ENCODE measurements around the gene EFHC1. TPM values are rescaled to one million over a fixed set of nuclear protein-coding genes. Genes with fewer than 3 reads are reported as not detected.
A peak's percentile ranks its signal among the peaks of the same experiment; 100 is the strongest.

The EFHC1 gene
- total and polyA plus RNA-seq, 4 donors: 15.7 to 81.7 (median 35.5) TPM

DNA sequence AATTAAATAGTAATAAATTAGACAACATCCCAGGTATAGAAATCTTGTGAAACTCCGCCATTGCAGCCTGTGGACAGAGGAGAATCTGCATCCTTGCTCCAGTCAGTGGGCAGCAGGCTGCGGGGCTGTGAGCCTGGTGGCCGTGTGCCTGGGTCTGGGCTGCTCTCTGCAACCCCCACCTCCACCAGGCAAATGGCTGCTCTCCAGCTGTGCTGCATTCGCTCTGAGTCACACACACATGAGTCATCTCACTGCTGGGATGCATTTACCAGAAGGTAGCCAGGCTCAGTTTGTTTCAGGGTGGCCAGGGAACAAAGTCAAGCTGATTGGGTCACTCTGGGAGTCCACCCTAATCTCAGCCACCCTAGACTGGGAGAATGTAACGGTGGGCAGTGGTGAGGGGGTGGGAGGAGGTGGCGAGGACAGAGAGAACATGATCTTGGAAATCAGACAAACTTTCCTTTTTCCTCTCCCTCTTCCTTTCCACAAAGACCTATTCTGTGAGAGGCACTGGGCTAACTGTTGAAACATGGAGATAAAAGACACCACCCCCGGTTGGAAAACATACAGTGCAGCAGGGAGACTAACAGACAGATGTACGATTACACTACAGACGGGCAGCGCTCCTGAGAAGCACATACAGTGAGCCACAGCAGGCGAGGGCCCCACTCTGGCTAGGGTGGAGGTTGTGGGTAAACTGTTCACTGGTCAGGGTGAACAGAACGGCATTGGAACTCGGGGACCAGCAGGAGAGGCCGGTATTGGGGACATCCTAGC, 97.5 kb downstream of the EFHC1 start:
- H3K4me3 ChIP-seq: no peak overlapping the region
- no peak overlapping the region for H3K9ac ChIP-seq (ENCODE audit: insufficient read depth in 1 of 2, low read length in 2 of 2)
- H3K27me3 ChIP-seq (ENCODE audit: control insufficient read depth in 3 of 3, insufficient read depth in 3 of 3, low read length in 2 of 3): no peaks in the 10 kb centered on the region
- H3K4me1 ChIP-seq (ENCODE audit: control insufficient read depth in 5 of 5, insufficient read depth in 5 of 5, low read length in 5 of 5): peaks cover 0 to 20% (median 12%) of the 10 kb centered on the region in 5 donors
- ATAC-seq (ENCODE audit: insufficient read depth, low FRiP score) (peak; percentile 55), DNase-seq (peak; percentile 54 to 76 (median 62))
- TF ChIP-seq CTCF (IDR thresholded peaks at IDR 0.05; ENCODE audit: control extremely low read depth, extremely low read depth): no peak
- H3K27ac ChIP-seq (ENCODE audit: low read depth in 1 of 2, low read length in 1 of 2): peak overlapping the region; percentile 80 to 86
- H3K36me3 ChIP-seq (ENCODE audit: control insufficient read depth in 4 of 4, insufficient read depth in 4 of 4, low read length in 4 of 4): peaks cover 11 to 18% (median 17%) of the 10 kb centered on the region in 4 donors
- WGBS, 2 donors: 69 to 83% methylated on average over 14 of the region's 14 CpGs
- no peaks in the 10 kb centered on the region for H3K9me3 ChIP-seq (ENCODE audit: control insufficient read depth in 4 of 4, insufficient read depth in 3 of 4, low read length in 3 of 4)

GRCh38 chr6:52518279-52518945, 98.3 kb downstream of the EFHC1 start:
- peaks cover 9 to 16% (median 15%) of the 10 kb centered on the region in 4 donors for H3K36me3 ChIP-seq (ENCODE audit: control insufficient read depth in 4 of 4, insufficient read depth in 4 of 4, low read length in 4 of 4)
- no peak for TF ChIP-seq CTCF (IDR thresholded peaks at IDR 0.05; ENCODE audit: control extremely low read depth, extremely low read depth)
- no peak overlapping the region for H3K9ac ChIP-seq (ENCODE audit: insufficient read depth in 1 of 2, low read length in 2 of 2)
- DNase-seq (no peak), ATAC-seq (ENCODE audit: insufficient read depth, low FRiP score) (no peak)
- H3K9me3 ChIP-seq (ENCODE audit: control insufficient read depth in 4 of 4, insufficient read depth in 3 of 4, low read length in 3 of 4): no peaks in the 10 kb centered on the region
- H3K4me3 ChIP-seq: no peak overlapping the region
- WGBS, 2 donors: 82 to 93% methylated on average over 13 of the region's 13 CpGs
- no peaks in the 10 kb centered on the region for H3K27me3 ChIP-seq (ENCODE audit: control insufficient read depth in 3 of 3, insufficient read depth in 3 of 3, low read length in 2 of 3)
- peaks cover 0 to 20% (median 13%) of the 10 kb centered on the region in 5 donors for H3K4me1 ChIP-seq (ENCODE audit: control insufficient read depth in 5 of 5, insufficient read depth in 5 of 5, low read length in 5 of 5)
- peak overlapping the region; percentile 80 to 86 for H3K27ac ChIP-seq (ENCODE audit: low read depth in 1 of 2, low read length in 1 of 2)

DNA sequence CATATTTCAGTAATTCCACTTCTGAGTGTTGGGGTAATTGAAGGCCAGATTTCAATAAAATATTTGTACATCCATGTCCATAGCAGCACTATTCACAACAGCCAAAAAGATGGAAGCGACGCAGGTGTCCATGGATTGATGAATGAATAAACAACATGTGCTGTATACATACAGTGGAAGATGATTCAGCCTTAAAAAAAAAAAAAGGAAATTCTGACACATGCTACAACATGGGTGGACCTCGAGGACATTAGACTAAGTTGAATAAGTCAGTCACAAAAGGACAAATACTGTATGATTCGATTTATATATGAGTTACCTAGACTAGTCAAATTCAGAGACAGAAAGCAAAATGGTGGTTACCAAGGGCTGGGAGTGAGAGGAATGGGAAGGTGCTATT, 99.5 kb downstream of the EFHC1 start:
- 90 to 93% methylated on average over 4 of the region's 4 CpGs for WGBS, 2 donors
- peaks cover 7 to 13% (median 9%) of the 10 kb centered on the region in 4 donors for H3K36me3 ChIP-seq (ENCODE audit: control insufficient read depth in 4 of 4, insufficient read depth in 4 of 4, low read length in 4 of 4)
- DNase-seq (no peak), ATAC-seq (ENCODE audit: insufficient read depth, low FRiP score) (no peak)
- H3K9ac ChIP-seq (ENCODE audit: insufficient read depth in 1 of 2, low read length in 2 of 2): no peak overlapping the region
- no peak for TF ChIP-seq CTCF (IDR thresholded peaks at IDR 0.05; ENCODE audit: control extremely low read depth, extremely low read depth)
- H3K27me3 ChIP-seq (ENCODE audit: control insufficient read depth in 3 of 3, insufficient read depth in 3 of 3, low read length in 2 of 3): no peaks in the 10 kb centered on the region
- no peak overlapping the region for H3K4me3 ChIP-seq
- peaks cover 0 to 17% (median 15%) of the 10 kb centered on the region in 5 donors for H3K4me1 ChIP-seq (ENCODE audit: control insufficient read depth in 5 of 5, insufficient read depth in 5 of 5, low read length in 5 of 5)
- no peak overlapping the region for H3K27ac ChIP-seq (ENCODE audit: low read depth in 1 of 2, low read length in 1 of 2)
- H3K9me3 ChIP-seq (ENCODE audit: control insufficient read depth in 4 of 4, insufficient read depth in 3 of 4, low read length in 3 of 4): no peaks in the 10 kb centered on the region

Measured in lung (tissue), 12 donors.